Keratinocyte (primary cell): ENCODE measurements around the gene PRR29. TPM values are rescaled to one million over a fixed set of nuclear protein-coding genes. Genes with fewer than 3 reads are reported as not detected.

Experiments used
- DNase-seq: peaks from one replicate; pipeline ENCODE4 v3.0.0-alpha.2; 2011; ENCODE audit warnings: low read depth, missing footprints, low spot score
- FAIRE-seq: peaks from 2 replicates; lab custom pipeline; 2011; peaks lifted over from hg19 to GRCh38; lab: Jason Lieb, UNC
- H2AFZ ChIP-seq: 2 replicates; pipeline ENCODE4 v1.6.0; 2012; ENCODE audit warnings: low read length, control low read depth, inconsistent platforms; ENCODE audit not compliant: control insufficient read depth
- H3K27ac ChIP-seq: 2 replicates; pipeline ENCODE4 v1.5.1; 2011; ENCODE audit warnings: low read length; ENCODE audit not compliant: control insufficient read depth, insufficient read depth
- H3K27me3 ChIP-seq: 3 replicates; pipeline ENCODE4 v1.6.0; 2011; ENCODE audit warnings: low read length; ENCODE audit not compliant: control insufficient read depth, insufficient read depth; ENCODE audit errors: extremely low read depth
- H3K36me3 ChIP-seq, 2 experiments: 2 replicates in 1 of 2; 3 replicates in 1 of 2; pipeline ENCODE4 v1.5.1; 2011; ENCODE audit warnings: low read length in 2 of 2, mild to moderate bottlenecking in 1 of 2; ENCODE audit not compliant: control insufficient read depth in 2 of 2, insufficient read depth in 2 of 2; ENCODE audit errors: extremely low read depth in 1 of 2
- H3K4me1 ChIP-seq: 3 replicates; pipeline ENCODE4 v1.5.1; 2011; ENCODE audit warnings: low read length; ENCODE audit not compliant: control insufficient read depth, insufficient read depth; ENCODE audit errors: extremely low read depth
- H3K4me2 ChIP-seq: 3 replicates; pipeline ENCODE4 v1.6.0; 2011; ENCODE audit warnings: low read depth, low read length; ENCODE audit not compliant: control insufficient read depth, insufficient read depth; ENCODE audit errors: extremely low read depth
- H3K4me3 ChIP-seq, 3 experiments: fragments of 200-600 bp in 1 of 3; sonication (generic) in 1 of 3; 2 replicates in 2 of 3; 3 replicates in 1 of 3; pipeline ENCODE4 v1.5.1; 2011 to 2016; ENCODE audit warnings: low read length in 3 of 3, mild to moderate bottlenecking in 3 of 3, control low read depth in 2 of 3, inconsistent platforms in 1 of 3, low read depth in 1 of 3, mixed read lengths in 1 of 3, mixed run types in 1 of 3, moderate library complexity in 1 of 3; ENCODE audit not compliant: control insufficient read depth in 2 of 3, insufficient read depth in 2 of 3; ENCODE audit errors: extremely low read depth in 1 of 3
- H3K79me2 ChIP-seq: 2 replicates; pipeline ENCODE4 v1.6.0; 2012; ENCODE audit warnings: low read length; ENCODE audit not compliant: control insufficient read depth, insufficient read depth
- H3K9ac ChIP-seq: 3 replicates; pipeline ENCODE4 v1.6.0; 2011; ENCODE audit warnings: low read length; ENCODE audit not compliant: control insufficient read depth, insufficient read depth; ENCODE audit errors: extremely low read depth
- H3K9me1 ChIP-seq: 3 replicates; pipeline ENCODE4 v1.6.0; 2011; ENCODE audit warnings: low read length; ENCODE audit not compliant: control insufficient read depth, insufficient read depth; ENCODE audit errors: extremely low read depth
- H3K9me3 ChIP-seq: 2 replicates; pipeline ENCODE4 v1.5.1; 2012; ENCODE audit warnings: low read depth, low read length; ENCODE audit not compliant: control insufficient read depth
- H4K20me1 ChIP-seq: 3 replicates; pipeline ENCODE4 v1.6.0; 2011; ENCODE audit warnings: low read length; ENCODE audit not compliant: control insufficient read depth, insufficient read depth; ENCODE audit errors: extremely low read depth
- CTCF ChIP-seq, 3 experiments: IDR thresholded peaks in 1 of 3; conservative IDR thresholded peaks in 1 of 3; optimal IDR thresholded peaks in 1 of 3; 2 replicates in 2 of 3; 3 replicates in 1 of 3; pipeline versions ENCODE3 to v1.5.1; 2011; ENCODE audit warnings: low read length in 3 of 3, mild to moderate bottlenecking in 3 of 3, moderate library complexity in 2 of 3, control low read depth in 1 of 3, inconsistent platforms in 1 of 3; ENCODE audit not compliant: insufficient read depth in 2 of 3; ENCODE audit errors: extremely low read depth in 1 of 3
- EZH2 ChIP-seq: IDR thresholded peaks from one replicate; pipeline ENCODE4 v1.6.1; 2012; ENCODE audit warnings: inconsistent platforms, mild to moderate bottlenecking, low read length, moderate library complexity
- dilution Hi-C: fragments of 300-500 bp; cut with MboI; formaldehyde crosslinking; loops from one replicate; pipeline ENCODE4 v1.7.0; 2020; ENCODE audit warnings: low sequenced_read_pairs; ENCODE audit not compliant: extremely low pct_ligation_motif_present
- polyA plus RNA-seq, 5 experiments: library from polyadenylated mRNA; depleted of rRNA in 3 of 5; stranded (reverse) in 3 of 5; stranded (forward) in 1 of 5; unstranded in 1 of 5; fragments of >200 nt; gene quantifications; 1 replicate in 1 of 5; 2 replicates in 3 of 5; 3 replicates in 1 of 5; pipeline versions ENCODE4 v1.2.1 to v1.2.3, GENCODE V29; 2011 to 2012; ENCODE audit warnings: missing spikeins in 2 of 5, low read depth in 1 of 5, low replicate concordance in 1 of 5

Gene PRR29
- polyA plus RNA-seq, 1 donor (not counting 4 experiments of a cell fraction or from before 2014, with no cell fraction given): 0.01 TPM

- H3K79me2 ChIP-seq: no peaks in the 10 kb centered on the region
- H3K9me1 ChIP-seq: no peaks in the 10 kb centered on the region
- H4K20me1 ChIP-seq: no peaks in the 10 kb centered on the region
- no peak overlapping the region for H2AFZ ChIP-seq
- no peaks in the 10 kb centered on the region for H3K27me3 ChIP-seq
- no peaks in the 10 kb centered on the region for H3K9me3 ChIP-seq
- dilution Hi-C loops: no loop called here
- TF ChIP-seq EZH2 (no peak), CTCF (optimal IDR thresholded peaks at IDR 0.05 in 1 of 3, IDR thresholded peaks at IDR 0.05 in 1 of 3, conservative IDR thresholded peaks at IDR 0.05 in 1 of 3; ENCODE audit: extremely low read depth in 1 of 3, insufficient read depth in 2 of 3, low read length in 3 of 3) (no peak)
- H3K27ac ChIP-seq: no peak overlapping the region
- H3K4me2 ChIP-seq: no peak overlapping the region
- FAIRE-seq: no peak
- no peak for DNase-seq
- H3K4me3 ChIP-seq: no peak overlapping the region
- no peaks in the 10 kb centered on the region for H3K36me3 ChIP-seq
- H3K9ac ChIP-seq: no peak overlapping the region
- H3K4me1 ChIP-seq: peaks cover 4% of the 10 kb centered on the region
Observed at GRCh38 chr17:63983320-63983719, 14.8 kb upstream of the PRR29 start.

- H3K9me1 ChIP-seq: no peaks in the 10 kb centered on the region
- H2AFZ ChIP-seq: no peak overlapping the region
- no peaks in the 10 kb centered on the region for H4K20me1 ChIP-seq
- H3K4me2 ChIP-seq: no peak overlapping the region
- no peak overlapping the region for H3K4me3 ChIP-seq
- DNase-seq (no peak), FAIRE-seq (no peak)
- H3K9me3 ChIP-seq: no peaks in the 10 kb centered on the region
- peaks cover 4% of the 10 kb centered on the region for H3K4me1 ChIP-seq
- no peaks in the 10 kb centered on the region for H3K36me3 ChIP-seq
- dilution Hi-C loops: no loop called here
- H3K79me2 ChIP-seq: no peaks in the 10 kb centered on the region
- H3K27ac ChIP-seq: no peak overlapping the region
- no peak overlapping the region for H3K9ac ChIP-seq
- peaks cover 4% of the 10 kb centered on the region for H3K27me3 ChIP-seq
- TF ChIP-seq EZH2 (no peak), CTCF (optimal IDR thresholded peaks at IDR 0.05 in 1 of 3, IDR thresholded peaks at IDR 0.05 in 1 of 3, conservative IDR thresholded peaks at IDR 0.05 in 1 of 3; ENCODE audit: extremely low read depth in 1 of 3, insufficient read depth in 2 of 3, low read length in 3 of 3) (no peak)
Observed at GRCh38 chr17:63984236-63984635, 13.9 kb upstream of the PRR29 start.
